Measurements from ENCODE around the gene SMOC2. TPM values are rescaled to one million over a fixed set of nuclear protein-coding genes. Genes with fewer than 3 reads are reported as not detected.

Gene SMOC2
- total RNA-seq, 5 donors from 2014 or later (not counting 1 experiment from before 2014, with no cell fraction given), result 0.06 to 0.20 (median 0.16) TPM; not detected in 2

GRCh38 chr6:168598251-168599117, 157.5 kb downstream of the SMOC2 start:
- DNase-seq, result no peak
- H3K9me3 Mint-ChIP-seq, result peaks cover 0 to 5% (median 0%) of the 10 kb centered on the region in 3 donors
- no peak overlapping the region for H3K4me3 ChIP-seq (ENCODE audit: control insufficient read depth in 1 of 2, extremely low read depth in 1 of 2, low read length in 1 of 2)
- POLR2A ChIA-PET, result no interaction called here
- H3K4me3 Mint-ChIP-seq, result no peak overlapping the region
- no peak overlapping the region for H3K27ac ChIP-seq (ENCODE audit: low read length)
- CTCF ChIA-PET, result no interaction called here
- H3K36me3 ChIP-seq (ENCODE audit: control insufficient read depth in 2 of 2, extremely low read depth in 1 of 2, insufficient read depth in 1 of 2, low read length in 1 of 2), result no peaks in the 10 kb centered on the region
- peaks cover 8 to 13% of the 10 kb centered on the region in 2 donors for H3K27me3 Mint-ChIP-seq
- peaks cover 0 to 19% of the 10 kb centered on the region in 2 experiments for H3K27me3 ChIP-seq (replicated peaks in 1 of 2; ENCODE audit: control insufficient read depth in 2 of 2, extremely low read depth in 1 of 2, insufficient read depth in 2 of 2, low read length in 1 of 2)
- 81% methylated on average over 22 of the region's 32 CpGs for WGBS (ENCODE audit: insufficient coverage)
- no peak overlapping the region for H3K27ac Mint-ChIP-seq
- no peaks in the 10 kb centered on the region for H3K4me1 Mint-ChIP-seq
- no peak for ATAC-seq (replicated peaks in 1 of 4)
- H3K9me3 ChIP-seq, result no peaks in the 10 kb centered on the region
- no peaks in the 10 kb centered on the region for H3K36me3 Mint-ChIP-seq
- no peaks in the 10 kb centered on the region for H3K4me1 ChIP-seq (ENCODE audit: control insufficient read depth in 1 of 2, extremely low read depth in 1 of 2, insufficient read depth in 2 of 2, low read length in 2 of 2)

- no peak overlapping the region for H3K27ac ChIP-seq (ENCODE audit: low read length)
- H3K4me1 ChIP-seq (ENCODE audit: control insufficient read depth in 1 of 2, extremely low read depth in 1 of 2, insufficient read depth in 2 of 2, low read length in 2 of 2), result no peaks in the 10 kb centered on the region
- H3K9me3 ChIP-seq, result no peaks in the 10 kb centered on the region
- POLR2A ChIA-PET, result no interaction called here
- Mint-ChIP-seq H3K9me3 (peaks cover 0 to 5% (median 0%) of the 10 kb centered on the region in 3 donors), H3K27me3 (peaks cover 8 to 13% of the 10 kb centered on the region in 2 donors), H3K27ac (no peak overlapping the region), H3K4me1 (no peaks in the 10 kb centered on the region), H3K36me3 (no peaks in the 10 kb centered on the region), H3K4me3 (no peak overlapping the region)
- no peaks in the 10 kb centered on the region for H3K36me3 ChIP-seq (ENCODE audit: control insufficient read depth in 2 of 2, extremely low read depth in 1 of 2, insufficient read depth in 1 of 2, low read length in 1 of 2)
- no peak overlapping the region for H3K4me3 ChIP-seq (ENCODE audit: control insufficient read depth in 1 of 2, extremely low read depth in 1 of 2, low read length in 1 of 2)
- ATAC-seq (replicated peaks in 1 of 4) (no peak), DNase-seq (no peak)
- H3K27me3 ChIP-seq (replicated peaks in 1 of 2; ENCODE audit: control insufficient read depth in 2 of 2, extremely low read depth in 1 of 2, insufficient read depth in 2 of 2, low read length in 1 of 2), result peaks cover 0 to 25% of the 10 kb centered on the region in 2 experiments
- WGBS (ENCODE audit: insufficient coverage), result 72% methylated on average over 4 of the region's 4 CpGs
- CTCF ChIA-PET, result no interaction called here
Measured at GRCh38 chr6:168599118-168599494, 158.1 kb downstream of the SMOC2 start.

- 97% methylated on average over 9 of the region's 11 CpGs for whole genome bisulfite sequencing (ENCODE audit: insufficient coverage)
- Histone ChIP-seq H3K4me3 (ENCODE audit: control insufficient read depth in 1 of 2, extremely low read depth in 1 of 2, low read length in 1 of 2) (no peak overlapping the region), H3K36me3 (ENCODE audit: control insufficient read depth in 2 of 2, extremely low read depth in 1 of 2, insufficient read depth in 1 of 2, low read length in 1 of 2) (no peaks in the 10 kb centered on the region), H3K27ac (ENCODE audit: low read length) (no peak overlapping the region), H3K27me3 (replicated peaks in 1 of 2; ENCODE audit: control insufficient read depth in 2 of 2, extremely low read depth in 1 of 2, insufficient read depth in 2 of 2, low read length in 1 of 2) (peaks cover 0 to 26% of the 10 kb centered on the region in 2 experiments), H3K4me1 (ENCODE audit: control insufficient read depth in 1 of 2, extremely low read depth in 1 of 2, insufficient read depth in 2 of 2, low read length in 2 of 2) (no peaks in the 10 kb centered on the region), H3K9me3 (no peaks in the 10 kb centered on the region)
- DNase-seq, result no peak
- peaks cover 12 to 13% of the 10 kb centered on the region in 2 donors for H3K27me3 Mint-ChIP-seq
- H3K4me3 Mint-ChIP-seq, result no peak overlapping the region
- H3K4me1 Mint-ChIP-seq, result no peaks in the 10 kb centered on the region
- no peaks in the 10 kb centered on the region for H3K36me3 Mint-ChIP-seq
- H3K9me3 Mint-ChIP-seq, result peaks cover 0 to 5% (median 0%) of the 10 kb centered on the region in 3 donors
- ATAC-seq (replicated peaks in 1 of 4), result no peak
- CTCF ChIA-PET, result no interaction called here
- POLR2A ChIA-PET, result no interaction called here
- H3K27ac Mint-ChIP-seq, result no peak overlapping the region
Measured at GRCh38 chr6:168599769-168600330, 158.9 kb downstream of the SMOC2 start.

GRCh38 chr6:168600381-168600780, 159.4 kb downstream of the SMOC2 start:
- ATAC-seq (replicated peaks in 1 of 4), result no peak
- H3K27ac ChIP-seq (ENCODE audit: low read length), result no peak overlapping the region
- Mint-ChIP-seq H3K36me3 (no peaks in the 10 kb centered on the region), H3K4me3 (no peak overlapping the region), H3K4me1 (no peaks in the 10 kb centered on the region), H3K9me3 (peaks cover 0 to 5% (median 0%) of the 10 kb centered on the region in 3 donors), H3K27me3 (peaks cover 12 to 13% of the 10 kb centered on the region in 2 donors), H3K27ac (no peak overlapping the region)
- H3K4me3 ChIP-seq (ENCODE audit: control insufficient read depth in 1 of 2, extremely low read depth in 1 of 2, low read length in 1 of 2), result no peak overlapping the region
- H3K27me3 ChIP-seq (replicated peaks in 1 of 2; ENCODE audit: control insufficient read depth in 2 of 2, extremely low read depth in 1 of 2, insufficient read depth in 2 of 2, low read length in 1 of 2), result peaks cover 0 to 29% of the 10 kb centered on the region in 2 experiments
- no peaks in the 10 kb centered on the region for H3K36me3 ChIP-seq (ENCODE audit: control insufficient read depth in 2 of 2, extremely low read depth in 1 of 2, insufficient read depth in 1 of 2, low read length in 1 of 2)
- ChIA-PET CTCF (no interaction called here), POLR2A (no interaction called here)
- WGBS (ENCODE audit: insufficient coverage), result 97% methylated on average over 10 of the region's 11 CpGs
- DNase-seq, result no peak
- no peaks in the 10 kb centered on the region for H3K9me3 ChIP-seq
- H3K4me1 ChIP-seq (ENCODE audit: control insufficient read depth in 1 of 2, extremely low read depth in 1 of 2, insufficient read depth in 2 of 2, low read length in 2 of 2), result no peaks in the 10 kb centered on the region

- Histone ChIP-seq H3K36me3 (ENCODE audit: control insufficient read depth in 2 of 2, extremely low read depth in 1 of 2, insufficient read depth in 1 of 2, low read length in 1 of 2) (no peaks in the 10 kb centered on the region), H3K27me3 (replicated peaks in 1 of 2; ENCODE audit: control insufficient read depth in 2 of 2, extremely low read depth in 1 of 2, insufficient read depth in 2 of 2, low read length in 1 of 2) (peaks cover 0 to 29% of the 10 kb centered on the region in 2 experiments), H3K4me3 (ENCODE audit: control insufficient read depth in 1 of 2, extremely low read depth in 1 of 2, low read length in 1 of 2) (no peak overlapping the region), H3K4me1 (ENCODE audit: control insufficient read depth in 1 of 2, extremely low read depth in 1 of 2, insufficient read depth in 2 of 2, low read length in 2 of 2) (no peaks in the 10 kb centered on the region), H3K27ac (ENCODE audit: low read length) (no peak overlapping the region), H3K9me3 (no peaks in the 10 kb centered on the region)
- Mint-ChIP-seq H3K4me1 (no peaks in the 10 kb centered on the region), H3K36me3 (no peaks in the 10 kb centered on the region), H3K27ac (no peak overlapping the region), H3K9me3 (peaks cover 0 to 5% (median 0%) of the 10 kb centered on the region in 3 donors), H3K27me3 (peaks cover 12 to 13% of the 10 kb centered on the region in 2 donors), H3K4me3 (no peak overlapping the region)
- DNase-seq, result no peak
- ChIA-PET POLR2A (no interaction called here), CTCF (no interaction called here)
- 90% methylated on average over 14 of the region's 17 CpGs for WGBS (ENCODE audit: insufficient coverage)
- ATAC-seq (replicated peaks in 1 of 4), result no peak
Measured at GRCh38 chr6:168601111-168601510, 160.1 kb downstream of the SMOC2 start.

- ATAC-seq (replicated peaks in 1 of 4) (no peak), DNase-seq (no peak)
- no peaks in the 10 kb centered on the region for H3K36me3 Mint-ChIP-seq
- H3K4me3 Mint-ChIP-seq, result no peak overlapping the region
- peaks cover 0 to 5% (median 0%) of the 10 kb centered on the region in 3 donors for H3K9me3 Mint-ChIP-seq
- no peaks in the 10 kb centered on the region for H3K4me1 Mint-ChIP-seq
- Histone ChIP-seq H3K27ac (ENCODE audit: low read length) (no peak overlapping the region), H3K36me3 (ENCODE audit: control insufficient read depth in 2 of 2, extremely low read depth in 1 of 2, insufficient read depth in 1 of 2, low read length in 1 of 2) (no peaks in the 10 kb centered on the region), H3K4me1 (ENCODE audit: control insufficient read depth in 1 of 2, extremely low read depth in 1 of 2, insufficient read depth in 2 of 2, low read length in 2 of 2) (no peaks in the 10 kb centered on the region), H3K27me3 (replicated peaks in 1 of 2; ENCODE audit: control insufficient read depth in 2 of 2, extremely low read depth in 1 of 2, insufficient read depth in 2 of 2, low read length in 1 of 2) (peaks cover 0 to 30% of the 10 kb centered on the region in 2 experiments), H3K4me3 (ENCODE audit: control insufficient read depth in 1 of 2, extremely low read depth in 1 of 2, low read length in 1 of 2) (no peak overlapping the region), H3K9me3 (no peaks in the 10 kb centered on the region)
- POLR2A ChIA-PET, result no interaction called here
- no peak overlapping the region for H3K27ac Mint-ChIP-seq
- 82% methylated on average over 8 of the region's 10 CpGs for WGBS (ENCODE audit: insufficient coverage)
- H3K27me3 Mint-ChIP-seq, result peaks cover 12 to 13% of the 10 kb centered on the region in 2 donors
- CTCF ChIA-PET, result no interaction called here
Measured at GRCh38 chr6:168601546-168601945, 160.6 kb downstream of the SMOC2 start.

Data from T-cell (primary cell).